Right renal pelvis (tissue), 4 donors: Measurements from ENCODE around the gene SUMO3. TPM values are rescaled to one million over a fixed set of nuclear protein-coding genes. Genes with fewer than 3 reads are reported as not detected.

Experiments
- DNase-seq, 4 donors: peaks; one replicate each; pipeline ENCODE4 v3.0.0-alpha.2; 2013; ENCODE audit warnings: low read depth in 4 of 4, low spot score in 3 of 4, missing footprints in 1 of 4
- polyA plus RNA-seq, 4 donors: library from polyadenylated mRNA; unstranded; fragments of 120-200 nt; gene quantifications; one replicate each; pipeline ENCODE4 v1.2.1, GENCODE V29; 2013; ENCODE audit not compliant: insufficient read length in 4 of 4

The SUMO3 gene
- polyA plus RNA-seq, 4 donors, result 112 to 128 (median 121) TPM

DNA sequence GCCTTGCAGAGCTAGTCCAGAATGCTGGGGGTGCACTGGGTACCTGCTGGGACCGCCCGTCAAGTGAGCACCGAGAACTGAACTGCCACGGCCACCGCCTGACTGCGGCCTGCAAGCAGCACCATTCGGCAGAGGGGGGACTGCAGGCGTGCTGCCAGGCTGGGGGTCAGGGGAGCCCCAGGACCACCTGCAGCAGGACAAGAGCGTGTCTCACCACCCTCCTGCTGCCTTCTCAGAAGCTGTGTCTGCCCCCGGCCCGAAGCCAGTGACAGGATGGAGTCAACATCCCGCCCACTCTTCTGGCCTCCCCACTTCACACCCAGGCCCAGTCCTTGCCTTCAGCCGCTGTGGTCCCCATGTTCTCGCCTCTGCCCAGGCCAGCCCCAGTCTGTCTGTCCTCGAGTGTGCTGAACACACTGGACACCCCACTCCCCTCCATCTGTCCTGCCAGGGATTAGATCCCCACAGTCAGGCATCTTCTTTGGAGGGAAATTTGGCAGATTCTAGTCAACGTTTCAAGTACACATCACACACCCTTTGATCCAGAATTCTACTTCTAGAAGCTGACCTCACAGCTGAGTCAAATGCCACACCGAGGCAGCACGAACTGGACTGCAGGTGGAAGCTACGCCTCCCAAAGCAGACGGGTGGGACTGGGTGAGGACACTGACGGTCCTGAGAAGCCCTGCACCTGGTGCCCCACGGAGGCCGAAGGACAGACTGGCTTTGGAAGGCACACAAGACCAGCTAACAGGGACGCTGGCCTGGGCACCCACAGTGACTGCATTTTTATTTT is 29.6 kb upstream of the SUMO3 start:
- DNase-seq, result no peak

DNA sequence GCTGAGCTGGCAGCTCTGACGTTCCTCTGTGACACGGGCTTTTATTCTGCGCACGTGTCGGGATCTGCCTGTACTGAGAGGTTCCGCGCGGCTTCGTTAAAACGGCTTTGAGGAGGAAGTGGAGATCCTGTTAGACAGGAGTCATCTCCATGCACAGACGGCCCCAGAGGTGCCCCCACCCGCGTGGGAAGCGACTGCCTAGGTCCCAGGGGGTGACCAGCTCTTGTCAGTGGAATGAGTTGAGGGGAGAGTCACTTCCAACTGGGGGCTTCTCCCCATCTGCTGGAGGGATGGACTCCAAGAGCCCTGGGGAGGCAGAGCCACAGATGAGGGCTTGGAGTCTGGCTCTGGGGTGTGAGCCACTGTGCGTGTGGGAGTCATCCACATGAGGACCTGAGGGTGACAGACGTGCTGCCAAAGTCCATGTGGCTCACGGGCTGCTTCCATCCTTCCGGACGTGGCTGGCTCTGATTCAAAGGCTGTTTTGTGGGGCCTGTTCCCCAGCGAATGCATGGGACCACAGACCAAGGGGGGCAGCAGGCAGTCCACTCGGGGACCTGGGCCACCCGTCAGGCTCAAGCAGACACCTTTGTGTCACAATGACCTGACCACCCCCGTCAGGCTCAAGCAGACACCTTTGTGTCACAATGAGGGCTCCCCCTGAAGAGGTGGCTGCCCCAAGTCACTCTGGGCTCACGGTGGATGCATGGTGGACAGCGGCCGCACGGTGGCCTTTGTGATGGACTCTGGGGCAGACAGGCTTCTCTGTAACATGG is 28.8 kb upstream of the SUMO3 start:
- DNase-seq, result no peak

GRCh38 chr21:44846224-44846484 is 28.3 kb upstream of the SUMO3 start:
- DNase-seq, result no peak

- no peak for DNase-seq
Observed at GRCh38 chr21:44845418-44846223, 27.8 kb upstream of the SUMO3 start.

DNA sequence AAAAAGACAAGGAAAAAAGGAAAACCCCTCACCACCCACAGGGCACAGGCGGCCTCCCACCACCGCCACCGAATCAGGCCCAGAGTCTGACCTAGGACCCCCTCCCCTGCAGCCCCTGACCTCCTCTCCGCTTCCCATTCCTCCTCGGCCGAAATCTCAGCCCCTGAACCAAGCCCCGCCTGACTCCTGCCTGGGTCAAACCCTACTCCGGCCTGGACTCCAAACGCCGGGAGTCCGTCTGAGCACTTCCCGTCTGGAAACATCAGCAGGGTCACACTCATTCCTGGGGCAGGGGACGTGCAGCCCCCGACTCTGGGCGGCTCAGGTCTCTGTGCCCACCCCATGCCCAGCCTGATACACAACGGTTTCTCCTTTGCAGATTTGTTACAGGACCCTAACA is 26.4 kb upstream of the SUMO3 start:
- no peak for DNase-seq

GRCh38 chr21:44842721-44843445 is 25.0 kb upstream of the SUMO3 start:
- DNase-seq, result no peak

DNA sequence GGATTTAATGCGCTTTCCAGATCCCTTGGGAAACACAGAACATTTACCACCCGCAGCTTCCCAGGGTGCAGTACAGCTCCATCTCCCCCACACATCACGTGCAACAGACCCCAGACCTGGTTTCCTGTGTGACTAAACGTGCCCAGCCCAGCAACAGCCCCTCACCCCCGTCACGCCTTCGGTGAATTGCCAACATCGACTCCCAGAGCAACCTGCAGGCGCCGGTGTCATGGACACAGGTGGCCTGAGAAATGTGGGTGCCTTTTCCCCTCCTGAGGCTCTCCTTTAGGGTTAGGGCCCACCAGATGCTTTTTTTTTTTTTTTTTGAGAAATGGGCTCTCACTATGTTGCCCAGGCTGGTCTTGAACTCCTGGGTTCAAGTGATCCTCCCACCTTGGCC is 24.2 kb upstream of the SUMO3 start:
- DNase-seq, result no peak

DNA sequence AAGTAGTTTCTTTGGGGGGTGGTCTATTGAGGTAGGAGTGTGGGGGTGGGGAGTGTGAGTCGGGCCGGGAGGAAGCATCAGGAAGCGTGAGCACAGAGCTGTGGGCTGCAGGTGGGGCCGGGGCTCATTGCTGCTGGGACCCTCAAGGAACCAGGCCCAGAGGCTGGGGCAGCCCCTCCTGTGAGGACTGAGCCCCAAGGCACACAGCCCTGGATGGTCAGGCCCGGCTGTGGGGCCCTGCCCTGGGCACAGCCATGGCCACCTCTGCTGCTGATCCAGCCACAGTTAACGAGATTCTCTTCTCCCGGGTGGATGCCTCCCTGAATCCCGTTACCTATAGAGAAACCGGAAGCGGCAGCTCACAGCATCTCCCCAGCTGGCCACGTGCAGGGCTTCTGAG is 22.9 kb upstream of the SUMO3 start:
- DNase-seq, result no peak

DNA sequence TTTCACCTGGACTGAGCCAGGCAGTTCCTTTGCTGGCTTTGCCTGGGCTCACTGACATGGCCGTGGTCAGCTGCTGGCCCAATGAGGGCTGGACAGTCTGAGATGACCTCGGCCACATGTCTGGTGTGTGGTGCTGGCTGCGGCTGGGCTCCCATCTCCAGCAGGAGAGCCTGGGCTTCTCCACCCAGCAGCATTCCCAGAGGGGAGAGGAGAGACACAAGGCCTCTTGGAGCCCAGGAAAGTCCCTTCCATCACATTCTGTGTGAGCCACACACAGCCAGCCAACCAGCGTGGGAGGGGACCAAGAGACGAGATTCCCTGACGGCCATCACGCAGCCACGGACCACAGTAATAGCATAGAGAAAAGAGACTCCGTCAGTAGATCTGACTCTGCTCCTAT is 21.1 kb upstream of the SUMO3 start:
- no peak for DNase-seq

- DNase-seq, result no peak
Observed at GRCh38 chr21:44838039-44838895, 20.4 kb upstream of the SUMO3 start.

DNA sequence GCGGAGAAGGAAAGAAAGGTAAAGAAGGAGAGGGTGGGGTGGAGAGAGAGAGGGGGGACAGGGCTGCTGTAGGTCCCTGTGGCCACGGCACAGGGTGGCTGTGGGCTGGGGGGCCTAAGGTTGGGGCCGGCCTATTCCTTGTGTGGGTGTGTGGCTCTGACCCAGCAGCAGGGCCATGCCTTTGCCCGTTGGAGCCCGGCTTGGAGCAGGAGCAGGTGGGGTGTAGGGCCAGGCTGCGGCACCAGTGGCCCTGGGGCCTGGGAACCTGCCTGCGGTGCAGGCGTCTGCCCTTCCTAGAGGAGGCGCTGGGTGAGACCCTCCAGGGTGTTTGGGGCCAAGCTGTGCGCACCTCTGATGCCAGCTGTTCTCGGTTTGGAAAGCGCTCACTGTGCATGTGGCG is 19.7 kb upstream of the SUMO3 start:
- DNase-seq, result no peak

DNA sequence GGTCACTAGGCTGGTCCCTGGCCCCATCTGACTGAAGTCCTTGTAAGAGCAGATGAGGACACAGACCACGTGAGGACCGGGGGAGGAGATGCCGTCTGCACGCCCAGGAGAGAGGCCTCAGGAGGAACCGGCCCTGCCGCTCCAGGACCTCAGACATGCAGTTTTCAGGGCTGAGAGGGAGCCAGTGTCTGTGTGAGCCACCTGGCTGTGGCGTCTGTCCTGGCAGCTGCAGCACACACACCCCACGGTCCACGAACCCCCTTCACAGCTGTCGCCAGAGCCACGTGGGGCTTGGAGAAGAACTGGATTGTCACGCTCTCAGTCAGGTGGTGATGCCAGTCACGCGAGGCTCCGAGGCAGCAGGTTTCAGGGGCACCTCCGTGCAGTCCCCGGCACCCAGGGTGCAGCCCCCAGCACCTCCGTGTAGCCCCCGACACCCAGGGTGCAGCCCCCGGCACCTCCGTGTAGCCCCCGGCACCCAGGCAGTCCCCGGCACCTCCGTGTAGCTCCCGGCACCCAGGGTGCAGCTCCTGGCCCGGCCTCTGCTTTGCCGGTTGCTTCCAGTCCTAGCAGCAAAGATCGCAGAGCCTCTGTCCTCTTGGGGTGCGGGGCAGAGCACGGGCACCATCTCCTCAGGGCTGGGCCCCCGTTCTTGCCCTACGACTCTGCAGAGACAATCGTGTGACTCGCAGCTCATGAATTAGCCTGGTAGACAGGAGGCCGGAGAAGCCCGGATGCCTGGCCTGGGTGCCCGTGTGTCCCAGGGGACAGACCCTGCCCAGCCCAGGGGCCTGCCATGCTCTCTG is 19.0 kb upstream of the SUMO3 start:
- no peak for DNase-seq

GRCh38 chr21:44836349-44836665 is 18.4 kb upstream of the SUMO3 start:
- no peak for DNase-seq

- DNase-seq, result no peak
Observed at GRCh38 chr21:44835647-44835973, 17.7 kb upstream of the SUMO3 start.

- DNase-seq, result no peak
Observed at GRCh38 chr21:44834951-44835646, 17.2 kb upstream of the SUMO3 start.

DNA sequence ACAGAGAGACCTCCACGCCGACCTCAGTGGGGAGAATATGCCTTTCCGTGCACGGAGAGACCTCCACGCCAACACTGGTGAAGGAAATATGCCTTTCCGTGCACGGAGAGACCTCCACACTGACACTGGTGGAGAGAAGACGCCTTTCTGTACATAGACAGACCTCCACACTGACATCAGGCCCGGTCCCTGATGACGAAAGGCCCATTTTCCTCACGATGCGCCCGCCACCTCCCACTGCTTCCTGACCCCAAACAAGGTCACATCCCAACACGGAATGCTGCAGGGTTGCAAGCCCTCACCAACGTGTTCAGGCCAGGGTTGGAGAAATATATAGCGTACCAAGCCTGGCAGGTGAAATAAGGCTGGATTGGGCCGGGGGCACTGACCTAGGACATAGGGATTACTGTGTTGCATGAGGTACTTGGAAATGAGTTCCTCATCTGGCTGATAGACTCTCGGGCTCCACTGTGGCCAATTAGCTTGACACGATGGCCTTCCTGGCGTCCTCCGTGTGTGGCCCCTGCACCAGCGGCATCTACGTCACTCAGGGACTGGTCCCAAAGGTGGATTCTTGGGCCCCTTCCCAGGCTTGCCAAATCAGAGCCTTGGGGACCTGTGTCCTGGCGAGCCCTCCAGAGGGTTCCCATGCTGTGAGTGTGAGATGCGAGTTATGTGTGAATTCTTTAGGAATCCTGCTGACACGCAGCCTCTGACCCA is 16.5 kb upstream of the SUMO3 start:
- no peak for DNase-seq

DNA sequence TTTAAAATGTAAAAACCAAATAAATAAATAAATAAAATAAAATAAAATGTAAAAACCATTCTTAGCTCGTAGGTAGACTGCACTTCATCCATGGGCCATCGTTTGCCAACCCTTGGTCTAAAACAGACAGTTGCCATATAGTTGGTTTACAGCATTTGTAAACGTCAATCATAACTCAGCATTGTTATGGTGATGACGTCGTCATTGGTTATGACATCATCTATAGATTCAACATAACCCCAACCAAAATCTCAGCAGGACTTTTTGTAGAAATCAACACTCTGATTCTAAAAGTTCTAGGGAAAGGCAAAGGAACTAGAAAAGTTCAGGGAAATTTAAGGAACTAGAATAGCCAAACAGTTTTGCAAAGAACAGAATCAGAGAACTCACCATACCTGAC is 15.8 kb upstream of the SUMO3 start:
- no peak for DNase-seq
